GM10266 (cell line): Measurements from ENCODE around the gene SELENOT.

Experiments
- DNase-seq: peaks from one replicate; pipeline ENCODE4 v3.0.0; 2012; ENCODE audit errors: extremely low spot score
- TF ChIP-seq, protein P1 (sequence below): IDR thresholded peaks from 2 replicates; pipeline ENCODE4 v1.5.1; 2012; ENCODE audit warnings: mild to moderate bottlenecking, low read depth; ENCODE audit not compliant: control insufficient read depth, insufficient read depth; ENCODE audit errors: missing control alignments

The SELENOT gene

DNA sequence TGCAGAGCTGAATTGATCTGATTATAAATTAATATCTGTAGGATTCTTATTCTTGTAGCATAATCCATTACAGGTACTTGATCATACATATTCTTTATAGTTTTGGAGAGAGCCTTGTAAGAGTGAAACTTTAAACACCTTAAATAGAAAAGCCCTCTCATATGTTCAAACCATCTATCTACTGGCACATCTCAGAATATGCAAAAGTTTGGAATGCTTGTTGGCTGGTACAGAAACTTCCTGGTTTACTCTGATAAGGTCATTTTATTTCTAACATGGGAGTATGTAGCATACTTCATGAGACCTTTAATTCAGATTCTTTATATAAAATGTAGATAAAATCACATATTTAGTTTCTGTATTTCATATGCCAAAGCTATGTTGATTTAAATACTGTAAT is 21.9 kb upstream of the SELENOT start:
- DNase-seq, result no peak
- TF ChIP-seq, protein P1, sequence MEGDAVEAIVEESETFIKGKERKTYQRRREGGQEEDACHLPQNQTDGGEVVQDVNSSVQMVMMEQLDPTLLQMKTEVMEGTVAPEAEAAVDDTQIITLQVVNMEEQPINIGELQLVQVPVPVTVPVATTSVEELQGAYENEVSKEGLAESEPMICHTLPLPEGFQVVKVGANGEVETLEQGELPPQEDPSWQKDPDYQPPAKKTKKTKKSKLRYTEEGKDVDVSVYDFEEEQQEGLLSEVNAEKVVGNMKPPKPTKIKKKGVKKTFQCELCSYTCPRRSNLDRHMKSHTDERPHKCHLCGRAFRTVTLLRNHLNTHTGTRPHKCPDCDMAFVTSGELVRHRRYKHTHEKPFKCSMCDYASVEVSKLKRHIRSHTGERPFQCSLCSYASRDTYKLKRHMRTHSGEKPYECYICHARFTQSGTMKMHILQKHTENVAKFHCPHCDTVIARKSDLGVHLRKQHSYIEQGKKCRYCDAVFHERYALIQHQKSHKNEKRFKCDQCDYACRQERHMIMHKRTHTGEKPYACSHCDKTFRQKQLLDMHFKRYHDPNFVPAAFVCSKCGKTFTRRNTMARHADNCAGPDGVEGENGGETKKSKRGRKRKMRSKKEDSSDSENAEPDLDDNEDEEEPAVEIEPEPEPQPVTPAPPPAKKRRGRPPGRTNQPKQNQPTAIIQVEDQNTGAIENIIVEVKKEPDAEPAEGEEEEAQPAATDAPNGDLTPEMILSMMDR, result no peak

DNA sequence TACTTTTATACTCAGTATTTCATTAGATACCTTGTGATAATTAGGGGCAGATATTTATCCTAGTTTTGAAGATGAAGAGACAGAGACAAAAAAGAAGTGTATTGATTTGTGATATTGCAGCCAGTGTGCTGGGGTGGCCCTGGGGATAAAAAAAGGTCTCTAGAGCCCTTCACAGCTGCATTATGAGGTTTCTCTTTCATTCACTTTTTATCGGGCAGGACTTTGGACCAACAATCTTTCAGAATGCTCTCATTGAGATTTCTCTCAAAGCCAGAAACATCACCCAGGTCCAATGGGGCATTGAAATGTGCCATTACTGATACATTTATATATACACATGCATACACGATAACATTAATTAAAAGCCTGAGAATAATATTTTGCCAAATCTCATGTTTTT is 20.5 kb upstream of the SELENOT start:
- DNase-seq, result peak; percentile 10
- TF ChIP-seq, protein P1, result no peak

DNA sequence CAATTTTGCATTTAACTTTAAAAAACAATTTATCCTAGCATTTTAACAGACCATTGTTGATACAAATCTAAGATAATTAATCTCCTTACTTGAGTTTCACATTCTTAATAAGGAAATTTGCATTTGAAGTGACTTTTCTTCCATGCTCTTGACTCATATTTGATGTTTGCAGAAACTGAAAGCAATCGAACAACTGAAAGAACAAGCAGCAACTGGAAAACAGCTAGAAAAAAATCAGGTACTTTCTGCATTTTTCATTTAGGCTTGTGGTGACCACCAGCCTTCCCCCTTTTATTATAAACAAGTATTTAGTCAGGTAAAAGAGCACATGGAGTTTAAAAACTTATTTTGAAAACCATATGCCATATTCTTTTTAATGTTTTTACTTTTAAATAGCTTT is 20.1 kb upstream of the SELENOT start:
- TF ChIP-seq, protein P1, result no peak
- DNase-seq, result peak; percentile 28

DNA sequence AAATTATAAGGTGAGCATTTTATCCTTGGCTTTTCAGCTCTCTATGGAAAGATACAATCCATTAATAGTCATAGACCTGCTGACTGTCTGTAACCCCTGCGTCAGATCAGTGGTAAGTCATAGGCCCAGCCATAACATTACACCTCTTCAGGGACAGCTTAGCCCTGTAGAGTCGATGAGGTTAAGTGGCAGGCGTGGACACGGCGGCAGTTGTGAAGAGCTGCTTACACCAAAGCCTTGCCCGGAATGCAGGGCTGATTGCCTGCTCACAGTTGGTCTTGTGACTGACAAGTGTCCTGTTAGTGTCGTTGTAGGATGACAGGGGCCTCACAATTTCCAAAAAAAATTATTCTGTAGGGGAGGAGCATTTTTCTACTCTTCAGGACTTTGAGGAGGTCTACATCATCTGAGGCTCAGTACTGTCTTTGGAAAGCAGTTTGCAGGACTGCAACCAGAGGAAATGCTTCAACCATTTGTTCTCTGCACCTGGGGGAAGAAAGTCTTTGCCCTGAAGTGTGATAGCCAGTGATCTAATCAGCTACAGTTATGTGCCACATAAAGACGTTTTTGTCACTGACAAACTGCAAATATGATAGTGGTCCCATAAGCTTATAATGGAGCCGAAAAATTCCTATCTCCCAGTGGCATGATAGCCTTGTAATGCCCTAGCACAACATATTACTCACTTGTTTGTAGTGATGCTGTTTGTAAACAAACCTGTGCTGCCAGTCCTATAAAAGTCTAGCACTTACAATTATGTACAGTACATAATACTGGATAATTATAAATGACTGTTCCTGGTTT is 14.9 kb upstream of the SELENOT start:
- no peak for DNase-seq

DNA sequence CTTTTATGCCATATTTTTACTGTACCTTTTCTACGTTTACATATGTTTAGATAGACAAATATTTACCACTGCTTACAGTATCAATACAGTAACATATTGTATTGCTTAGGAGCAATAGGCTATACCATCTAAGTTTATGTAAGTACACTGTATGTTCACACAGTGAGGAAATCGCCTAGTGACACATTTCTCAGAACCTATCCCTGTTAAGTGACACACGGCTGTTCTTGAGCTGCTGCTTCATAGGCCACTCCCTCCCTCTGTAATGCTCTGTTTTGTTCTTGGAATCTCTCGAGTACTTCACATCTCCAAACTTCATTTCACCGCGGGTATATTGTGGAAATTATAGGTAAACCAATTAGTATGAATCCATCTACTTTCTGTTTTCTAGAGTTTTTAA is 13.4 kb upstream of the SELENOT start:
- TF ChIP-seq, protein P1, result no peak
- DNase-seq, result no peak

More for the DNA sequence above, 14.9 kb upstream of the SELENOT start:
- TF ChIP-seq, protein P1, result no peak

DNA sequence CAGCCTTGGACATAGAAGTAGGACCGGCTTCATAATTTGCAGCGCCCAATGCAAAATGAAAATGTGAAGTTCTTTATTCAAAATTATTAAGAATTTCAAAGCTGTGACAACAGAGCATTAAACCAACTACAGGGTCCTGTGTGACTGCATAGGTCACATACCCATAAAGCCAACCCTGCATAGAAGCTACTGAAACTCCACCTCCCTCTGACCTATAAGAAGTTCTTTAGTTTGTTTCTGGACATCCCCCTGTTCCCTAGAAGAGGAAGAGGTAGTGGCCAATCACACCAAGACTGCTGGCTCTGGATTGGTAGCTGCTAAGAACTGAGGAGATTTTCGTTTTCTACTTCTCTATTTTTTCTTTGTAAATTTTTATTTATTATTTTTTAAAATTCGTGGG is 9.0 kb upstream of the SELENOT start:
- no peak for DNase-seq
- TF ChIP-seq, protein P1, result no peak

DNA sequence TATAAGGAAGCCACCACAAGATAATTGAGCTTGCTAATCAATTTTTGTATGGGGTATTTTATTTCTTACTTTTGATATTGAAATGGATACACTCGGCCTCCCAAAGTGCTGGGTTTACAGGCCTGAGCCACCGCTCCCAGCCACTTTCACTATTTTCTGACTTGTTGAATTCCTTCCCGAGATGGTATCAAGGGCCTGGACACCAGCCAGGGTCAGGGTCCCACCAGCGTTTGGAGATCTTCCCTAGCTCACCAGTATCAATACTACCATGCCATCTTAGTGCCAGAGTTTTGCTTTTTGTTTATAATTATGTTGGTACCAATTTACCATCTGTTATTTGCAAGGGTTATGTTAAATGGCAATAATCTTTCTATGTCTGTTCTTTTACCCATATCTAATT is 5.5 kb upstream of the SELENOT start:
- TF ChIP-seq, protein P1, result no peak
- no peak for DNase-seq
